ENCODE results near the gene RBFOX1.

Gene RBFOX1

DNA sequence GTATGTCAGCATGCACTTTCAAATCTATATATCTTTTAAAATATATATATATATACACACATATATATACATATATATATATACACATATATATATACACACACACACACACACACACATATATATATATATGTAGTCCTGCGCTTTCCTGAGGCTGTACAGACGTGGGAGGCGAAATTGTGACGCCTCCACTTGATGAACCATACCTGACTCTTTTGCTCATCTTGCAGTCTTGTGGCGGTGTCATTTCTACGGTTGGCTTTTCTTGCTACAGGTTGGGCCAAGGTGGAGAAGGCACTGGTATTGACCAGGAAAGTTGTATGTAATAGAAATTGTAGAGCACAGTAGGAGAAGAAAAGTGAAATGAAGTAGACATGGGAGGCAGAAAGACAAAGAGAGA, 88.2 kb downstream of the RBFOX1 start:
- DNase-seq (ENCODE audit: low read depth): no peak

DNA sequence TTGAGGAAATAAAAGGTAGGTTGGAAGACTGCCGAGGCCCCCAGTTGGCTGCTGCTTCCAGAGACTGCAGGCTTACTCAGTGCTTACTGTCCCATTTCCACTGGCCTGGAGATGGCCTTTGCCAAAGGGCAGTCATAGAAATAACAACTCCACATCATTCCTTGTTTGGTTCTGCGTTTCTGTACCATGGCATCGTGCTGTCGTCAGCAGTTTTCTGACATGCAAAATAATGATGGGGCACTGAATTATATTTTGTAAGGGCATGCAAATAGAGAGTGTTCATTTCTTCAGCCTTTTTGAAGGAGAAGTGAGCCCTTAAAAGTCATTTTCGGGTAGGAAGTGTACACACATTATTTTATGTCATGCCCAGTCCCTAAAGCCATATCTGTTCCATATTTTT, 88.9 kb downstream of the RBFOX1 start:
- DNase-seq (ENCODE audit: low read depth): no peak

DNA sequence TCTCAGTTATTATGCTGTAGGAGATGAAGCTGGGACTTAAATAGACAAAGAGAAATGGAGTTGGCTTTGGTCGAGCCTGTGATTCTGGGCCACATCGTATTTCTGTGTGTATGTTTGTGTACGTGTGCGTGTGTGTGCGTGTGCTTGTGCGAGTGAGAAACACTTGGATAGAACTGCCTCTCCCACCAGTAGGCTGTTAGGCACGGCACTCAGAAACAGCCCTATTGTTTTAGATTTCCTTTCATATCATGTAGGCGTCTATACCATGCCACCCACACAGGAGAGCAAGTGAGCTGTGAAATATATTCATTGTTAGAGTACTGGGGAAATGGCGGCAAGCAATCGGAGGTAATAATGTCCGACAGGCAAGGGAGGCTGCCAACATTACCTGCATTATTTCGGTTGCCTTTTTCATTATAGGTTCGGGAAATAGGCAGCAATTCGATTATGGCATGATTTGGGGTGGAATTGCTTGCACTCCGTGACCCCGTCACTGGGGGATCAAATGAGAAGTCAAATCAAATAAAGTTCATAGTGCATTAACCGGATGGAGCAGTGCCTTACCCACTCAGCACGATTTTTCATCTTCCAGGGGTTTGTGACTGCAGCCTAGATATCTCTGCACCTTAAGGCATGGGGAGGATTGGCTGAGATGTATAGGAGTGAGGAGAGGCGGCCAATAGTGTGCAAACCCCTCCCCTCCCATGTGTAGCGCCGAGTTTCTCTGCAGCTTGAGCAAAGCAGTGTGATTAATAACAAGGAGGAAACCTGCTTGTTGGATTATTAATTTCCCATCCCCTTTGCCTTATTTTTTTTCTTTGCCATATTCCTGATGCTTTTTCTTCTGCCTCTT, 89.6 kb downstream of the RBFOX1 start:
- no peak for DNase-seq (ENCODE audit: low read depth)

DNA sequence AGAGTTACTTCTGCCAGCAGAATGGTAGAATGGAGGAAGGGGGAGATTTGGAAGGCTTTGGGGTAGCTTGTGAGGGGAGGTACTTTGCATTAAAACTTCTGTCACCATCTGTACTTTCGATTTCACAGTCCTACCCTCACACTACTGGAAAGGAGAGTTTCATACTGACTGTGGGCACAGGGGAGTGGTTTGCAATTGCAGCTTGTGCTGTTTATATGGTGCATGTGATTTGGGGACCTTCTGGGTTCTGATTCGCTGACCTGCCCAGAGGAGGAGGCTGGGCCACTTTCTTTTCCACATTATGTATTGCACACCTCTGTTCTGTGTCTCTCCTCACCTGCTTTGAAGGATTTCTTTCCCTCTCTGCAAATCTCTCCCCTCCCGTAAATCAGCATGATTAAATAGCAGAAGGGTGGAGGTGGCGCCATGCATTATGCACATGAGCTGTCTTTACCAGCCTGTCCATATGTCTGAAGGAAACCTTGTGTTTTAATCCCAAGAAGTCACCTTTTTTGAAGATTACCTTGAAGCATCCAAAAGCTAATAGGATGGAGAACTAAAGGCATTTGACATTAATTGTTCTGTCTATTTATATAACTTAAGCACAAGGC, 90.9 kb downstream of the RBFOX1 start:
- no peak for DNase-seq (ENCODE audit: low read depth)

DNA sequence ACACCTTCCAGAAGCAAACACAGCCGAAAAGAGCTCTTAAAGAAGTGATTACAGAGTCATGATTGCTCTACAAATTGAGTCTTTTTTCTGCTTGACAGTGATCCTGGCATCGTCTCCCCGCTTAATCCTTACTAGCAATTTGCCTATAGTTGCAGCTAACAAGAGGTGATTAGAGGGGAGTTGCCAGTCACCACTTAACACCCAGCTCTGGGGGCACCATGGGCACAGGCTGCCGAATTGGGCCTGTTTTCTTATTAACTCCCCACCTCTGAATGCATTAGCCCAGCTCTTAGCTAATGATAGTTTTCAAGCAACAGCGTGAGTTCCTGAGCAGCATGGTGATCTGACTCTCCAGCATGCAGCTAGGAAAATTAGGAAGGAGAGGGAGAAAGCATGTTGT, 93.5 kb downstream of the RBFOX1 start:
- no peak for DNase-seq (ENCODE audit: low read depth)

DNA sequence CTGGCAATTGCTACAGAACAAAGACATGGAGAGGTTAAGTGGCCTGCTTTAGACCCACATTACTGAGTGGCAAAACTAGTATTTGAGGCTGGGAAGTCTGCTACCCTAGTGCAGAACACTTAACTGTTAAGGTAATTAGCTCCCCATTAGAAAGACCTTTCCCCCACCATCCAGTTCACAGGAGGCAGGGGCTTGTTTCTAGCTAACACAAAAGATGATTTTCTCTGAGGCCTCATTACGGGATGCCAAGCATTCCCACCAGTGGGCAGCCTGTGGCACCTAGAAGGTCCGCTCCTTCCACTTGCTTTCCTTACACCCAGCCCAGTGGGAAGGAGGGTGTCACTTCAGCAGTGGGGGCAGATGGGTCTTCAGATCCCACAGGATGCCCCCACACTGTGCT, 99.1 kb downstream of the RBFOX1 start:
- no peak for DNase-seq (ENCODE audit: low read depth)

DNA sequence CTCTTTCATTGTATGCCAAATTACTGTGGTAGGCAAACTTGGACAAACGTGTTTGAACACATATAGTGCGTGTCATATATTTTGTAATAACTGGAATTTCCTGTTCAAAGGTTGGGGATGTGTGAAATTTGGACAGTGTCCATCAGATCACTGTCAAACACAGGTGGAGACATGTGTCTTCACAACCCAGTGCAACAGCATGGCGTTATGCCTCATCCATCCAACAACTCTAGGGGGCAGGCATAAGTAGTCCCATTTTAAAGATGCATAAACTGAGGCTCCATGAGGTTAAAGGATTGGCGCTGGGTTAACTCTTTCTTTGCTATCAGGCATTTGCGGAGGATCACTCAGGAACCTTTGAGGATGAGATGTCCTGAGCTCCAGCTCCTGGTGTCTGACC, 103.7 kb downstream of the RBFOX1 start:
- DNase-seq (ENCODE audit: low read depth): no peak

DNA sequence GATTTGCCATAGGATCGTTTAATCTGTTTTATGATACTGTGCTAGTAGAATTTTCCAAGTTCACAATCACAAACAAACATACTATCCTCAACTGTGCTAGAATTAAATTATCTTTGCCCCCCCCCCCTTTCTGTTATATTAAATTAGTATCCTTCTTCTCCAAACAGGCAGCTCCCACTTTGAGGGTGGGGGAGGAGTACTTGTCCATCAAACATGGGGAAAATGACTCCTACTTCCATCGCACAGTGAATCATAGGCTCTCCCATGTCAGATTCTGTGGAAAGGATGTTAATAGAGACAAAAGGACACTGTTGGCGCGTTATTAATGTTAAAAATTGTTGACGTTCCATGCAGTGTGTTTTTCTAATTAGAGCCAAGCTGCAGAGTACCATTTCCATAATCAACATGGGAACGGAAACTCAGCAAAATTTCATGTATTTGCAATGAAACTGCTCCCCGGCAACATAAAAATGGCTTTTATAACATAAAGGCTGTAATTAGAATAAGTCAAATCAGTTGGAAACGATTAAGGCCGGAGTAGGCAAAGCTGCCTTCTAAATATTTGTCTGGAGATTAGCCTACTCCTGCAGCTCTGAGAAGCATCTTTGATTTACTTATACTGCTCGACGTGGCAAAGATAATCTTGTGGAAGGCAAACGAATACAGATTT, 104.6 kb downstream of the RBFOX1 start:
- no peak for DNase-seq (ENCODE audit: low read depth)

DNA sequence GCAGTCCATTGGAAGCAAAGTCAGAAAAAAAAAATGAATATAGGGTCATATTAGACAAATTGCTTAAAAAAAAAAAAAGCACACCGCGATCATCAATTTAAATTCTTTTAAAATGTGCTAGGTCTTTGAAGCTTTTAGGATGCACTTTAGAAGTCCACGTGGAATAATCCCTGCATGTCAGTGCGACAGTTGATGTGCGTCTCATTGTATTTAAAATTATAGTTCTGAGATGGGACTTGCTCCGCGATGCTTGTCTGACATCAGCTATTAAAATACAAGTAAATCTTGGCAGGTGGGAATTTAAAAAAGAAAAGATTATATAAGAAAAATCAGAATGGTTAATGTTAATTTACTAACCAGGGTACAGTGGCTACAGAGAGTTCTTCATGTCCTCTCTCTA, 105.2 kb downstream of the RBFOX1 start:
- DNase-seq (ENCODE audit: low read depth): no peak

DNA sequence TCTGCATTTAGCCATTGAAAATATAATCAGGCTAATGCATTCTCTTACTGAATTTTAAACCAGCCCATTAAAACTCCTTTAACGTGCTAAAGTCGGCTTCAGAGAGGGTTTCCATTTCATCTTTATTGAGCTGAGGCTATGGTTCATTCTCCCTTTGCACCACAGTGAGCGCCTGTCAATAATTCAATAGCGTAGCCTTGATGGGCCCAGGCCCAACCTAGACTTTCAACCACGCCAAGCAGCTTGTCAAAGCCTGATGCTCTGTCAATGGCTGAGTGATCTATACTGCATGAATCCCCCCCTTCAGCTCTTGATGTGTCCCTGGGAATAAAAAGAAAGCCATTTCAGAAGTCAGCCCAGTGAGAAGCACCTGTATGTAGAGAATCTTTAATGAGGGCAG, 106.0 kb downstream of the RBFOX1 start:
- no peak for DNase-seq (ENCODE audit: low read depth)

DNA sequence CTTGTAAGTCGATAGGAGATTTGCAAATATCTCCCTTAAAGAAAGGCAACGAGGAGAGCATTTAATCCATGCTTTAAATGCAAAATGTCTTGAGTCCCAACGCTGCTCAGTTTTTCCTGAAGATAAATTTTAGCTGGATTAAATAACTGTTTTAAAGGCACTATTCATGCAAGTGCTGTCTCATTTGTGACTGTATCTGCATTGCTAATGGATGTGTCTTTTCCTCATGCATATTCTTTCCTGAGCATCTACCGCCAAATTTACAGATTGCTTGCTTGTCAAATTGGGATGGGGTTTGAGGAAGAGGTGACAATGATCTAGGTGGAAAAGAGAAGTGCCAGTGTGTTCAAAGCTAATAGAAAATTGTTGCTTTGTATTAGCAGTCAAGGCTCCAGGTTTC, 106.9 kb downstream of the RBFOX1 start:
- DNase-seq (ENCODE audit: low read depth): no peak

DNA sequence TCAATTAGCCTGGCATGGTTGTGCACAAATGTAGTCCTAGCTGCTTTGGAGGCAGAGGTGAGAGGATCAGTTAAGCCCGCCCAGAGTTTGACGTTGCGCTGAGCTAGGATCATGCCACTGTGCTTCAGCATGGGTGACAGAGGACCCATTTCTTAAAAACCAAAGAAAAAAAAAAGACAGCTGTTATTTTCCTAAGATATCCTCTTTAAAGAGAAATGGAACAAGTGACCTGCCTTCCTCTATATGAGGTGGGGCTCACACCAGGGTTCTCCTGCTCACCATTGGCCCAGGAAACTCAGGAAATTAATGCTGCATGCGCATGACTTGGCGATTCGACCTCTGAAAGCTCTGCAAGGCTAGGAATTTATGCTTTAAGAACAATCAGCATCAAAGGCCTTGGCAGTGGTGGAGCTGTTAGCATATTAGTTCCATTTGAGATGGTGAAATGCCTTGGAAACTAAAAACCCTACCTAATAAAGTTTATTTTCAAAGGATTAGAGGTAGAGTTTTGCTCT, 108.3 kb downstream of the RBFOX1 start:
- DNase-seq (ENCODE audit: low read depth): no peak

DNA sequence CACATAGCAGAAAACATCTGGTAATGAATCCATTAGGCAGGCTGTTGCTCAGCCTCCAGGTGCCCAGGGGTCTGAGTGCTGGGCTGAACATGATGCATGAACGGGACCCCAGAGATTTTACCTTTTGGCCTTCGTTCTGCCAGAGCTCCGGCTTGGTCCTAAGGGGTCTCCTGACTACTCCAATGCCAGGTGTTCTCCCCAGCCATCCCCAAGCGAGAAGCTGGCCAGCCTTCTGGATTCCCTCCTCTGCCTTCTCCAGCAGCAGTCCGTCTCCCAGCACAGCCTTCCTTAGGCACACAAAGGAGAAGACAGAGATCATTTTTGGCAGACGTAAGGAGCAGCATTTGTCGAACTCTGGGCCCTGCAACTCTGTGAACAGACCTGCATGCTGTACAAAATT, 109.4 kb downstream of the RBFOX1 start:
- no peak for DNase-seq (ENCODE audit: low read depth)

DNA sequence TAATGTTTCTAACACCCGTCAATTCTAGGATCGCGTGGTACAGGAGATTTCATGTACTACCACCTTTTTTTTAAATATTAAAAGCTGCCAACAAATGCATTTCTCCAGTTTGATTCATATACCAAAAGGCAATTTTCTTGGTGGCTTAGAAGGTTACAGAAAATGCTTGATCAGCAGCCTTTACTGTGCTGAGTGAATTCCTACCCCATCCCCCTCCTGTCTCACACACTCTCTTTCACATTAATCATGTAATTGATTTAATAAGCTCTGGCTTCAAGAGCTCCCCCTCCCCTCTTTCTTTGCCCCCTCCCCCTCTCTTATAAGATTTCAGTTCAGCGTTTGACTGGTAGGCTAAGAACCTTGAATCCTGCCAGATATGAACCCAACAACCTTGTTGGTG, 110.5 kb downstream of the RBFOX1 start:
- no peak for DNase-seq (ENCODE audit: low read depth)

DNA sequence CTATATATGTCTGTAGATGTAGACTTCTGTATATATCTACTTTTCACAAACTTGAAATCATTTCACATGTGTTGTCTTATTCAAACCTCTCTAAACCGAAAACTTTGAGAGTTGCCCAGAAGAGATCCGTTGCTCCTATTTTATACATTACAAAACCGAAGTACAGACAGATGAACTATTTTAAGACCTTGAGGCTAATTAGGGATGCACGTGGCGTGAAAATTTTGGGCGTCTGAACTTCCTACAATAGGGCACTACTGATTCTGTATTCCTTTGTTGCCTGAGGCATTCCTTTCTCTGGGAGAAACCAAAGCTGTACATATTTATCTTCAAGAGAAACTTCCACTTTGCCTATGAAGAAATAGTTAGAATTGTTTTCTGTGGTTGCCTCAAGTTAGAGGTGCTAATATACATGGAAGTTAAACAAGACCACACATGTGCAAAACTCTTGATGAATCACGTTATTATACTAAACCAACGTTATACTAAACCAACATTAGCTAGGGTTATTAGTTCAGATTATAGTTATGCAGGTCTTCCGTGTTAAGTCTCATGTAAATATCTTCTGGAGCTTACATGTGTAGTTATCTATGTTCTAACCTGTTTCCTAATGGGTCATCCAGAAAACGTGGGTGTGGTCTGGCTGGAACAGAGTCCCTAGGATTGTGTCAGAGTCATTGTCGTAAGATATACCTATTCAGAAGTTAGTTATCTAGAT, 111.2 kb downstream of the RBFOX1 start:
- no peak for DNase-seq (ENCODE audit: low read depth)

DNA sequence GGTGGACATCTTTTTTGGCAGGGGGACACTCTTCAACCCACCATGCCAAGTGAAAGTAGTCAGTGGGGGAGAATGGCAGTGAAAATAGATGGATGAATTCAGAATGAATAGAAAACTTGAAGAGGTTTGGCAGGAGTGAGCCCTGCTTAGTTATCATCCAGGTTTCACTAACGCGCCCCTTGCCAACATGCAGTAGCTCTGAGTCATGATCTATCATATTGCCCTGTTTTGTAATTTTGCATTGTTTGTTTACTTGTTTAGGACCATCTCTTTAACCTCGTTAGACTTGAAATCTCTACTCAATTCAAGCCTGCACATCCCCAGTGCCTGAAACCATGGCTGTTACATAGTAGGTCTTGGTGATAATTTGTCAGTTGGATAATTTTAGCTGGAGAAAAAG, 116.7 kb downstream of the RBFOX1 start:
- no peak for DNase-seq (ENCODE audit: low read depth)

DNA sequence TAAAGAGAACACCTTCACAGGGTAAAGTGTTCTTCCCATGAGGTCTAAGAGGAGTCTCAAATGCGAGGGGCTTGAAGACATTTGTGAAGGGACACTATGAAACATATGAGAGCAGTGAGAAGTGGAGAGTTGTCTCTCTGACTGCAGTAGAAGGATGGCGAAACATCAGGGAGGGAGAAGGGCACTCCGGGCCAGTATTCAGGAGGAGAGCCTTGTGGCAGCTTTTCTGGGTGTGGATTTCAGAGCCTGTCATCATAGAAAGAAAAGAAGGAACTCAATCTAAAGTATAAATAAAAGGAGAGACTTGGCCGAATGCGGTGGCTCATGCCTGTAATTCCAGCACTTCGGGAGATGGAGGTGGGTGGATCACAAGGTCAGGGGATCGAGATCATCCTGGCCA, 117.2 kb downstream of the RBFOX1 start:
- DNase-seq (ENCODE audit: low read depth): no peak

DNA sequence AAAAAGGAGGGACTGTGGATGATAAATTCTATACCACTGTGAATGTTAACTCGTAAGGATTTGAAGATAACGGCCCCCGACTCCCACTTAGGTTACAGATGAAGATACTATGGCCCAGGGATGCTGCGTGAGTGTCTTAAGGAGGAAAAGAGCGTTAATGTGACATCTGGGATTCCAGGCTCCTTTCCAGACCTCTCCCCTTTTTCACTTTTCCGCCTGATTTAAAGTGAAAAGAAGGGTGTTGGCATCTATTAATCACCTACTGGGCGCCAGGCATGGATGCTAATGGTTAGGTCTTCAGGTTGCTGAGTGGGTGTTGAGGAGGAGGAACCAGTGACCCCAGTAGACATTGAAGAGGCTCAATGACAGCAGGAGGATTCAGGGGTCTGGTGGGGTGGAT, 117.8 kb downstream of the RBFOX1 start:
- no peak for DNase-seq (ENCODE audit: low read depth)

DNA sequence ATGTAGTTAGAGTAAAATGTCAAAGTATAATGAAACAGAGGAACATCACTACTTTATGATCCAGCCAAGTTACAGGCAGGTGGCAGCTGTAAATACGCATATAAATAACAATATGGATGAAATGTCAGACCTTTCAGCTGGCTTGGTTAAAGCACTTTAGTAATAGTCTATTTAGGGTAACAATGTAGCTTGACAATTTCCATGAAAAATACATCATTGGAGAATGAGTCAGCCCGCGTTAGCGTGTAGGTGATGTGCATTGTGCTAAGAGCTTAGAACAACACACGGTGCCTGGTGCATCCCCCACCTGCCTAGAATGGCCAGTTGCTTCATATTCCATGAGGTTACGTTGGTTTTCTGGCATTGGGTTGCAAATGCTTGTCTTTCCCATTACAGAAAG, 119.4 kb downstream of the RBFOX1 start:
- DNase-seq (ENCODE audit: low read depth): no peak

DNA sequence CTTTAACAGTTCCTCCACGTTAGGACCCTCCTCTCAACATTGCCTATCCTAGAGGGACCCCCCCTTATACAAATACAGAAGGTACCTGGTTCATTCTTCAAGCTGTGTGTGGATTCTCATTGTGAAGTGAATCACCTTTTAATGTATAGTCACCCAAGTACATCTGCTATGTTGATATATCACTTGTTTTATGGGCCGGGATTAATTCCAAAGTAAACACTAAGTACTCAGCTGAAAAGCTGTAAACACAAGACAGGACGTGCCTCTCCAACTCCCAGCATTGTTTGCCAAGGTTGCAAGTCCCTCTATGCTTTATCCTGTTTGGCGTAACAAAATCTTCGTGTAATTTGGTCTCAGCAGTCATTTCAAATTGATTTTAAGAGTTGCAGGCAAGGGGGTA, 123.6 kb downstream of the RBFOX1 start:
- DNase-seq (ENCODE audit: low read depth): no peak

DNA sequence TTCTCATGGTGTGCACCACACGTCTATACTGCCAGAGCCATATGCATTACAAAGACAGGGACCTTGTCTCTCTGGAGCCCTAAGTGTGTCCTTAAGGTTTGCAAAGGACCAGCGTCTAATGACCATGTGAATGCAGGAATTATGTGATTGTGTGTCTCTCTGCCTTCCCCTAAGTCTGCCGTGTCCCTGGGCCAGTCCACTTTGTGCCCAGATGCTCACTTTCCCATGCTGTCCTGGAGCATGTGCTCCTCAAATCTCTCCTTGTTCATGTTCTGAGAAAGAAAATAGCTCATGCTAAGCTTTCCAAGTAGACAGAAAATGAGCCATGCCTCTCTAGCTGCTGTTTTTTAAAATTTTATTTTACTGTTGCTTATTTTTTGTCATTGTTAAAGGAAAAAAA, 125.5 kb downstream of the RBFOX1 start:
- no peak for DNase-seq (ENCODE audit: low read depth)

DNA sequence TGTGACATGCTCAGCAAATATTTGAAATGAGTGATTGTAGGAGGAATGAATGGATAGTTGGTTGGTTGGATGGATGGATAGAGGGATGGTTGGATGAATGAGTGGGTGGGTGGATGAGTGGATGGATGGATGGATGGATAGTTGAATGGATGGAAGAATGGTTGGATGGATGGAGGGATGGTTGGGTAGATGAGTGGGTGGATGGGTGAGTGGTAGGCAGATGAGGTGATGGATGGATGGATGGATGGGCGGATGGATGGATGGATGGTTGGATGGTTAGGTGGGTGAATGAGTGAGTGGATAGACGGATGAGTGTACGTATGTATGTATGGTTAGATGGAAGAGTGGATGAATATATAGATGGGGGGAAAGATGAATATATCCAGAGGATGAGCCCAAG, 137.7 kb downstream of the RBFOX1 start:
- no peak for DNase-seq (ENCODE audit: low read depth)

DNA sequence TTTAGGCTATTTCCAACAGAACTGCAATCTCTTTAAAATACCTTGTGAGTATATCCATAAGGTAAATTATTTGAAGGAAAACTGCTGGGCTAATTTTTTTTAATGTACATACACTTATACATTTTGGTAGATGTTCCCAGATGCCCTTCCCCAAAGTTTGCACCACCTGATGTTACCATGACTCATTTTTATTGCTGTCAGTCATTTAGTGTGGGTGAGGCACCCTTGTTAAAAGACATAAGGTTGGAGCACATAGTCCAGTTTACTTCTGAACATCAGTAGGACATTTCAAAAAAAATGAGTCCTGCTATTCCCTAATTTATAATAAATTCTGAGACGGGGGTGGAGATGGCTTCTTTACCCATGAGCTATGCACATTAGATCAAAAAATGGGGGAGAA, 138.6 kb downstream of the RBFOX1 start:
- DNase-seq (ENCODE audit: low read depth): no peak

Measured in HS-27A (cell line).